Spinal cord (tissue), 10 donors: ENCODE data around the gene ALDH3A1. TPM values are rescaled to one million over a fixed set of nuclear protein-coding genes. Genes with fewer than 3 reads are reported as not detected.

Experiments used
- DNase-seq, 6 donors: peaks; one replicate each; pipeline versions ENCODE4 v3.0.0 to v3.0.0-alpha.2; 2013 to 2015; ENCODE audit warnings: low spot score in 6 of 6, low read depth in 4 of 6
- H3K27ac ChIP-seq: one replicate; pipeline ENCODE4 v1.5.1; 2013; ENCODE audit warnings: low read depth, low read length, control low read depth
- H3K27me3 ChIP-seq: one replicate; pipeline ENCODE4 v1.6.1; 2013; ENCODE audit warnings: low read length; ENCODE audit not compliant: control insufficient read depth, insufficient read depth
- H3K36me3 ChIP-seq: one replicate; pipeline ENCODE4 v1.6.1; 2013; ENCODE audit warnings: low read length; ENCODE audit not compliant: control insufficient read depth, insufficient read depth
- H3K4me1 ChIP-seq: one replicate; pipeline ENCODE4 v1.6.1; 2013; ENCODE audit warnings: low read length; ENCODE audit not compliant: control insufficient read depth, insufficient read depth
- H3K4me3 ChIP-seq: one replicate; pipeline ENCODE4 v1.5.1; 2013; ENCODE audit warnings: low read depth, low read length, control low read depth
- H3K9me3 ChIP-seq: one replicate; pipeline ENCODE4 v1.6.1; 2013; ENCODE audit warnings: low read length; ENCODE audit not compliant: control insufficient read depth, insufficient read depth
- WGBS: methylation state at CpG from one replicate; pipeline ENCODE4 v1.1.5; 2013; ENCODE audit warnings: missing lambda C conversion rate; ENCODE audit not compliant: insufficient coverage; 5-methylcytosine and 5-hydroxymethylcytosine counted together
- polyA plus RNA-seq, 2 donors: library from polyadenylated mRNA; unstranded; fragments of 120-200 nt; gene quantifications; one replicate each; pipeline ENCODE4 v1.2.1, GENCODE V29; 2013; ENCODE audit not compliant: insufficient read length in 2 of 2
- total RNA-seq, 2 donors: library from RNA; depleted of rRNA in 1 of 2; stranded (reverse); fragments of 120-200 nt in 1 of 2; fragments of >200 nt in 1 of 2; gene quantifications; one replicate each; pipeline versions ENCODE4 v1.2.3 to v1.2.4, GENCODE V29; 2013 to 2014
- donor health status: healthy.

Gene ALDH3A1
- total and polyA plus RNA-seq, 4 donors: 0.20 to 0.51 (median 0.35) TPM

DNA sequence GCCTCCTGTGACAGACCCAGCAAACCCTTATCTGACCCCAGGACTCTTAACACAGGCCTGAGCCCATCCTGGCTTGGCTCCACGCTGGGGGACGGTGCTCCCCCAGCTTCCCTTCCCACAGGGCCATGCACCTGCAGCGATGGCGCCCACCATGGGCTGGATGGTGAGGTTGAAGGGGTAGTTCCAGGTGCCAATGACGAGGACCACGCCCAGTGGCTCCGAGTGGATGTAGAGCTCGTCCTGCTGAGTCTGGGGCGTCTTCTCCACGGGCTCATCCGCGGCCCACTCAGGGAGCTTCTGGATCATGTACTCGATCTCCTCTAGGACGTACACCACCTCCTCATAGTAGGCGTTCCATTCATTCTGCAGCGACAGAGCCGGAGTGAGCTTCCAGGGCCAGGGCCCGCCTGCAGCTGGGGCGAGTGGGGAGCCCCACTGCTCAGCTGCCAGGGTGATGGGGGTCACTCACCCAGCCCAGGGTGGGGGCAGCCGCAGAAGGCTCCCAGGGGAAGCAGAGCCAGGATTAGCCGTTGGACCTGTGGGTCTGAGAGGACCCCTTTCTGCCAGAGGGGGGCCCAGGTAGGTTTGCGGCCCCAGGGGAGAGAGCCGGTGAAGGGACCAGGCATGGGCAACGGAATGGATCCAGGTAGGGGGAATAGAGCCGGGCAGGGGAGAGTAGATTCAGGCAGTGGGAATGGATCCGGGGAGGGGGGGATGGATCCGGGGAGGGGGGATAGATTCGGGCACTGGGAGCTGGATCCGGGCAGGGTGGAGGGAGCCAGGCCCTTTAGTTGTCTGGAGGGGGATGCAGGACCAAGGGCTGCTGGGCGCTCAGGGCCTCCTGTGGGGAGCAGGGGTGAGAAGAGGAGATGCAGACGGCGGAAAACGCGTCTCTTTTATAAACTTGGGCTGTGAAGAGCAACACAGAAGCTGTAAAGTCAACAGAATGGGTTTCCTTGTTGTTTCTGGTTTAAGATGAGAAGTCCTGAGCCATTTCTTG lies 4.7 kb downstream of the ALDH3A1 start:
- no peaks in the 10 kb centered on the region for H3K27me3 ChIP-seq
- no peak overlapping the region for H3K4me3 ChIP-seq
- no peak for DNase-seq
- no peaks in the 10 kb centered on the region for H3K36me3 ChIP-seq
- WGBS: 91% methylated on average over 30 of the region's 34 CpGs
- H3K4me1 ChIP-seq: peaks cover 17% of the 10 kb centered on the region
- H3K27ac ChIP-seq: no peak overlapping the region
- H3K9me3 ChIP-seq: no peaks in the 10 kb centered on the region

DNA sequence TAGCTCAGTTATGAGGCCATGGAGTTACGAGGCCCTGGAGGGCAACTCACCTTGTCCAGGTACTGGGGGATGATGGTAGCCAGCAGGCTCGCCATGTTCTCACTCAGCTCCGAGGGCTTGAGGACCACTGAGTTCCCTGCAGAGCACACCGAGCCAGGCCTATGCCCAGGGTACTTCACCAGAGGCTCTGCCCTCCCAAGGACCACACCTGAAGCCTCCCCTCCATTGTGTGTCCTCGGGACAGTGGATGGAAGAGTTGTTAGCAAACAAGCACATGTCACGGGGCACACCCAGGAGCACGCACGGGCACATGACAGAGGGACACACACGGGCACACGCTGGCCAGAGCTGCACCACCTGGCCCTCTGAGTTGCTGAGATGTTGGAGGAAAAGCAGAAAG lies 5.6 kb downstream of the ALDH3A1 start:
- H3K27ac ChIP-seq: no peak overlapping the region
- WGBS: 97% methylated on average over 7 of the region's 10 CpGs

DNA sequence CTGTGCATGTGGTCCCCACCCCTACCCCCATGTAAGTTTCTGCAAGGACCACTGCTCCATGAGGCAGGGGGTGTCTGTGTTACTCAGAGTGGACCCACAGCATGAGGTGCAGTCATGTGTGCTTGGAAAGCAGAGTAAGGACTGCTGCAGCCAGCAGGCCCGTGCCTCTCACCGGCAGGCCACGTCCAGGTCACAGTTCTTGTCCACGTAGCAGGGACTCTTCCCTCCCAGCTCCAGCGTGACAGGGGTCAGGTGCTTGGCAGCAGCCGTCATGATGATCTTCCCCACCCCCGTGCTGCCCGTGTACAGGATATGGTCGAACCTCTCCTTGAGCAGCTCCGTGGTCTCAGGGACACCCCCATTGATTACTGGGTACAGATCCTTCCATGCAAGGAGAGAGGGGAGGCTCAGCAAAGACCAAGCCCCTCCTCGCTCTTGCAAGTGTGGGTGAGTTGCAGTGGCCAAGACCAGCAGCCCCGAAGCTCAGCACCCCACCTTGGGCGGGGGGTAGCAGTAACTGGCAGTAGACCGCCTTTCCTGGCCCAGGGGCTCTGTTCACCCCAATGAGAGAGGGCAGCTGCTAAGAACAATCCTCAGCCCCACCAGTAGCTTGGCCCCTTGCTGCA lies 6.2 kb downstream of the ALDH3A1 start:
- WGBS: 91% methylated on average over 13 of the region's 14 CpGs
- Histone ChIP-seq H3K9me3 (no peaks in the 10 kb centered on the region), H3K4me3 (no peak overlapping the region), H3K4me1 (peaks cover 11% of the 10 kb centered on the region), H3K27me3 (no peaks in the 10 kb centered on the region), H3K36me3 (no peaks in the 10 kb centered on the region), H3K27ac (no peak overlapping the region)
- DNase-seq: no peak

More for the DNA sequence above, 5.6 kb downstream of the ALDH3A1 start:
- no peak for DNase-seq
- Histone ChIP-seq H3K4me1 (peaks cover 11% of the 10 kb centered on the region), H3K9me3 (no peaks in the 10 kb centered on the region), H3K4me3 (no peak overlapping the region), H3K27me3 (no peaks in the 10 kb centered on the region), H3K36me3 (no peaks in the 10 kb centered on the region)

DNA sequence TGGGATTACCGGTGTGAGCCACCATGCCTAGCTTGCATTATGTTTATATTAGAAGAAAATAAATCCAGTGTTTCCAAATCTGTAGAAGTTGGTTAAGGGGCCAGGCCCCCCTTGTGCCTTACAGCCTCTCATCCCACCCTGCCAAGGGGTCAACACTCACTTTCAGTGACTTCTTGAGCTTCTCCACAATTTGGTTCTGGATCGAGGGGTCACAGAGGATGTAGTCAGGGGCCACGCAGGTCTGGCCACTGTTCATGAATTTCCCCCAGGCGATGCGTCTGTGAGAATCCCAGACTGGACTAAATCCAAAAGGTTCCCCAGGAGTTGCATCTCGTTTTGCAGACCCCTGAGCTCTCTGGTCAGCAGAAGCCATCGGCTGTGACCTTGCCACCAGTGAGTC lies 7.2 kb downstream of the ALDH3A1 start:
- DNase-seq: no peak
- 88% methylated on average over 6 of the region's 7 CpGs for WGBS

DNA sequence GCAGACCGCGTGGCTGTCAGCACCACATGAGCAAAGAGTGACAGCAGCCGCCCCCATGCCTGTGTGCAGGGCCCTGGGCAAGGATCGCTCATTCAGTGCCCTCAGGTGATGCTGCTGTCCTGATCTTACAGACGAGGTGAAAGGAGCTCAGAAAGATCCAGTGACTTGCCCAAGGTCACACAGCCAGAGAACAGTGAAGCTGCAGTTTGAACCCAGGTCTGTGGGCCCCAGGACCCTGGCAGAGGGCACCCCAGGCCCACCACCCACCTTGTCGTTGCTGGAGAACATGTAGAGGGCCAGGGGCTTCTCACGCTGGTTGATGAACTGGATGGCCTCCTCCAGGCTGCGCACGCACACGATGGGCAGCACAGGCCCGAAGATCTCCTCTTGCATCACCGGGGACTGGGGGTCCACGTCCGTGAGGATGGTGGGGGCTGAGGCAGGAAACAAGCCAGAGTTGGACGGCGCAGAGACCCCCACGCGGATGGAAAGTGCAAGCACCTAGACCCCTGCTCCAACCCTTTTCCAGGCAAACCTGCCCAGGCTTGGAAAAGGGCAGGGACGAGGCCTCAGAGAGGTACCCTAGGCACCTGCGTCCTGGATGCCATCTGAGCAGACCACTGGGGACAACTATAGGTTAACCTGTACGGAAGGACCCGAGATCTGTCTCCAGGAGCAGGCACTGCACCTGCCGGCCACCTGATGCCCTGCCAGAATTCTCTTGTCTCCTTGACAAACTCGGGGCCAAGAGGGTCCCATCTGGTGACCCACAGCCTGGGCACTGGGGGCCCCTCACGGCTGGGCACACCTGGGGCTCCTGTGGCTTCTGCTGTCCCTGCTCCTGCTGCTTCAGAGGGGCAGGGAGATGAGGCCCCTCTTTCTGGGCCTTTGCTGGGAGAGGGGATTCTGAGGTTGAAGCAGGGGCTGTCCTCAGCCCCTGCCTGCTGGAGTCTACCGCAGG lies 8.6 kb downstream of the ALDH3A1 start:
- no peaks in the 10 kb centered on the region for H3K36me3 ChIP-seq
- H3K4me1 ChIP-seq: peaks cover 3% of the 10 kb centered on the region
- 91% methylated on average over 26 of the region's 26 CpGs for WGBS
- no peak overlapping the region for H3K4me3 ChIP-seq
- no peak overlapping the region for H3K27ac ChIP-seq
- DNase-seq: no peak
- H3K9me3 ChIP-seq: no peaks in the 10 kb centered on the region
- no peaks in the 10 kb centered on the region for H3K27me3 ChIP-seq

More for the DNA sequence above, 7.2 kb downstream of the ALDH3A1 start:
- Histone ChIP-seq H3K4me3 (no peak overlapping the region), H3K27ac (no peak overlapping the region), H3K4me1 (peaks cover 11% of the 10 kb centered on the region), H3K27me3 (no peaks in the 10 kb centered on the region), H3K36me3 (no peaks in the 10 kb centered on the region), H3K9me3 (no peaks in the 10 kb centered on the region)

DNA sequence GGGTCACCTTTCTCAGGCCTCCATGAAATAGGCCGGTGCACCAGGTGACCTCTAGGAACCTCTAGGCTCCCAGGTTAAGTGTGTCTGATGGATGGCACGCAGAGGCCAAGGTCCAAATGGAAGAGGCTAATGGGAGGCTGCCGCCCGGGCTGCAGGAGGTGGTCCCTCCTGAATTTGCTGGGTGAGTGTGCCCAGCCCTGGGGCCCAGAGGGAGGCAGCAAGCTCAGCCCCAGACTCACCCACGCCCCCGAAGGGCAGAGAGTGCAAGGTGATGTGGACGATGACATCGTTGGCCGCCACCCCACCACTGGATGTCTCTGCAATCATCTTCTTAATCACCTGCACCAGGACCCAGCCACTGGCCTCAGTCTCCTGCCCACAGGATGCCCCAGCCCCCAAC lies 9.3 kb downstream of the ALDH3A1 start:
- Histone ChIP-seq H3K9me3 (no peaks in the 10 kb centered on the region), H3K36me3 (no peaks in the 10 kb centered on the region), H3K4me1 (no peaks in the 10 kb centered on the region), H3K27me3 (no peaks in the 10 kb centered on the region), H3K27ac (no peak overlapping the region), H3K4me3 (no peak overlapping the region)
- DNase-seq: no peak
- 95% methylated on average over 9 of the region's 9 CpGs for WGBS

DNA sequence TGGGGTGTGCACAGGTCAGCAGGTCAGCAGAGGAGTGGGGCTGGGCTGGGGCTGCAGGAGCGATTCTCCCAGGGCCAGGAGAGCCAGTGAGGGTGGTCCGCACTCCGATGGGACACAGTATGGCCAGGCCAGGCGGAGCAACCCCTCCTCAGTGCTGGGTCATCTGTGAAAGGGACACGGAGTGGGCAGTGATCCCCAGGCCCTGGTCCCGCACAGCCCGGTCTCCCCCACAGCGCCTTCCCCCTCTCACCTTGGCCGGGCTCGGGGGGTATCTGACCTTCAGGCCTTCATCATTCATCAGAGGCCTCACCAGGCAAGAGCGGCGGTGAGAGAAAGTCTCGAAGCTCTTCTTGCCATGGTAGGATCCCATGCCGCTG lies 10.0 kb downstream of the ALDH3A1 start:
- Histone ChIP-seq H3K4me1 (no peaks in the 10 kb centered on the region), H3K36me3 (no peaks in the 10 kb centered on the region), H3K27me3 (no peaks in the 10 kb centered on the region), H3K27ac (no peak overlapping the region), H3K4me3 (no peak overlapping the region), H3K9me3 (no peaks in the 10 kb centered on the region)
- 94% methylated on average over 10 of the region's 14 CpGs for WGBS
- DNase-seq: no peak

DNA sequence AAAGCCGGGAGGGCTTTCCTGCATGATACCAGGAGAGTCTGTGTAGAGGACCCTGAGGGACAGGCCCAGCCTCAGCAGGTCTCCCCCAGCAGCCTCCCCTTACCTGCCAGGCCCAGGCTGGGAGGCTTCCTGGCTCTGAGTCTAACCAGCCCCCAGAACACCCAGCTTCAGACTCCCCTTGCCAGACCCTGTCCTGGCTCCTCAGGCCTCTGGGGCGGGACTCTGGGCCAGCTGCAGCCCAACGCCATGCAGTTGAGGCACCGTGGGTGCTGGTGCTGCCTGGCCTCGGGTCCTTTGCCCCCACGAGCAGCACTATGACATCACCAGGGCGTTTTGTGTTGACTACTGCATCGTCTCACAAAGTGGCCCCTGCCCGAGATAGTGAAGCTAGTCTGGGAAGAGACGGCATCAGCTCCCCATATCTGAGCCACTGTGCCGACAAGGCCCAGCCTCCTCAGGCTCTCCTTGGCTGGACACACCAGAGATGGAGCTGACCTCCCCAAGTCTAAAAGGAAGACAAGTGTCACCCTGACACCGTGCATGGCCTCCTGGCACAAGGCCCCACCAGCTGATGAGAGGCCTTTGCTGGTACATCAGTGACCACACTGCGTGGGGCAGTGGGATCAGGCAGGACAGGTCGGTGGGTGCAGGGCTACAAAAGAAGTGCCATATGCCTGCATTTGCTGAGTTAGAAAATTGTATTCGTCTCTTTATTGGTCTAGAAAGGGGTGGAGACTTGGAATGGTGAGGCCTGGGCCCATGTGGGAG lies 10.6 kb downstream of the ALDH3A1 start:
- 83% methylated on average over 15 of the region's 15 CpGs for WGBS
- Histone ChIP-seq H3K27me3 (no peaks in the 10 kb centered on the region), H3K27ac (no peak overlapping the region), H3K36me3 (no peaks in the 10 kb centered on the region), H3K4me3 (no peak overlapping the region), H3K9me3 (no peaks in the 10 kb centered on the region), H3K4me1 (no peaks in the 10 kb centered on the region)
- DNase-seq: no peak

DNA sequence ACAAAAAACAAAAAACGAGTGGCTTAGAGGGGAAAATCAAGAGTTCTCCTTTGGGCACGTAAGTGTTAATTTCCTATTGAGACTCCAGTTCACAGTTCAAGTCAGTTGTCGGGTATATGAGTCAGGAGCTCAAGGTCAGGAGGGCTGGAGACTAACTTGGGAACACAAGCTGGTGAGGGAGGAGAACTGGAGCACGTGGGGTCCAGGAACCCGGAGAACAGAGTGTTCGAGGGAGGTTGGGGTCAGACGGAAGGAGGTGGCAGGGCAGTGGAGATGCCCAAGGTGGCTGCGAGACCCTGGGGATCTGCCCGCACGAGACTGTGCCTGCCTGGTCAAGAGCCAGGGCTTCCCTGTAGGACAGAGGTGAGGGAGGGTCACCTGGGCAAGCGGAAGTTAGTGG lies 12.0 kb downstream of the ALDH3A1 start:
- H3K36me3 ChIP-seq: no peaks in the 10 kb centered on the region
- 79% methylated on average over 11 of the region's 11 CpGs for WGBS
- no peaks in the 10 kb centered on the region for H3K4me1 ChIP-seq
- no peak overlapping the region for H3K27ac ChIP-seq
- H3K27me3 ChIP-seq: no peaks in the 10 kb centered on the region
- no peak for DNase-seq
- no peaks in the 10 kb centered on the region for H3K9me3 ChIP-seq
- no peak overlapping the region for H3K4me3 ChIP-seq
